GM12875 (cell line): ENCODE results near the gene OTULINL.

ENCODE experiments used
- H3K4me3 ChIP-seq: one replicate; pipeline ENCODE4 v1.5.1; 2011; ENCODE audit warnings: low read depth, low read length, control low read depth
- CTCF ChIP-seq: IDR thresholded peaks from 2 replicates; pipeline ENCODE4 v1.5.1; 2011; ENCODE audit warnings: low read depth, mild to moderate bottlenecking, control low read depth, inconsistent platforms, low read length, moderate library complexity, borderline replicate concordance; ENCODE audit not compliant: insufficient read depth

OTULINL gene

GRCh38 chr5:14568333-14568732, 13.3 kb upstream of the OTULINL start:
- TF ChIP-seq CTCF, result no peak
- no peak overlapping the region for H3K4me3 ChIP-seq

- TF ChIP-seq CTCF, result no peak
- H3K4me3 ChIP-seq, result no peak overlapping the region
These were observed 11.5 kb upstream of the OTULINL start for GRCh38 chr5:14569948-14570691.

- no peak for TF ChIP-seq CTCF
- no peak overlapping the region for H3K4me3 ChIP-seq
These were observed 9.7 kb upstream of the OTULINL start for GRCh38 chr5:14571901-14572300.

GRCh38 chr5:14572385-14572784, 9.2 kb upstream of the OTULINL start:
- no peak overlapping the region for H3K4me3 ChIP-seq
- TF ChIP-seq CTCF, result no peak

- no peak for TF ChIP-seq CTCF
These were observed 8.8 kb upstream of the OTULINL start for GRCh38 chr5:14572836-14573235.

GRCh38 chr5:14574096-14574495, 7.5 kb upstream of the OTULINL start:
- H3K4me3 ChIP-seq, result no peak overlapping the region
- TF ChIP-seq CTCF, result no peak

More at GRCh38 chr5:14572836-14573235, 8.8 kb upstream of the OTULINL start:
- no peak overlapping the region for H3K4me3 ChIP-seq

GRCh38 chr5:14574891-14575508, 6.6 kb upstream of the OTULINL start:
- H3K4me3 ChIP-seq, result no peak overlapping the region
- TF ChIP-seq CTCF, result no peak
